Frontal cortex (tissue), 4 donors: ENCODE data around the gene CUTA. TPM values are rescaled to one million over a fixed set of nuclear protein-coding genes. Genes with fewer than 3 reads are reported as not detected.

Experiments
- DNase-seq, 2 donors: peaks; one replicate each; pipeline ENCODE4 v3.0.0; 2012; ENCODE audit warnings: low spot score in 2 of 2
- FAIRE-seq: peaks from 2 replicates; lab custom pipeline; 2012; peaks lifted over from hg19 to GRCh38; lab: Jason Lieb, UNC
- total RNA-seq: library from RNA; depleted of rRNA; stranded (reverse); fragments of >200 nt; gene quantifications from one replicate; pipeline ENCODE4 v1.2.3, GENCODE V29; 2014
- donor health status: control.
- donor health status: control.
- donor health status: control.

Gene CUTA
- total RNA-seq, 1 donor from 2014 or later = 84.8 TPM

GRCh38 chr6:33440649-33441309, 22.9 kb upstream of the CUTA start:
- FAIRE-seq (no peak), DNase-seq (no peak)

DNA sequence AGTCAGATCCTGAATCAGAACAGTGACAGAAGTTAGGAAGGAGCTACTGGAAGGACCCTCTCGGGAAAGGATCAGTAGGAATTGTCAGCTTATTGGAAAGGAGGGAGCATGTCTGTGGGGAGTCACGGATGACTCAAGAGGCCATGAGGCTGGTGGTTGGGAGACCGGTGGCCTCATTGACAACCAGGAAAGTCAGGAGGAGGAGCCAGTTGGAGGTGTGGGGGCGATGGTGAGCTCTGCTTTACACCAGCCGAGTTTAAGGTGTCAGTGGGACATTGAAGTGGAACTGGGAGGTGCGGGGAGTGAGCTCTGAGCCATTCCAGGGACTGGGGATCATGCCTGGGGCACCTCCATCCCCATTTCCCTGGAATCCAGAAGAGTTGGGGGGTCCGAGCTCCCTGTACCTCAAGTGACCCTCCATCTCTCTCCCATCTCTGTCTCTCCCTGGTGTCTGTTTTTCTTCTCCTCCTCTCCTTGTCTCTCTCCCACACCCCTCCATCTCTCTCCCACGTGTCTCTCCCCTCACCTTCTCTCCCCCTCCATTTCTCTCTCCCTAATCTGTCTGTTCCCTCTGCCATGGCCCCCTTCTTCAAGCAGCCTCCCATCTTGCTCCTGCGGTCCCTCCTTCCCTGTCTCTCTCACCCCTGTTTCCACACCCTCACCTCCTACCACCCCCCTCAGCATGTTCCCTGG, 22.2 kb upstream of the CUTA start:
- DNase-seq = peak in 1 of 2 donors; percentile 41
- no peak for FAIRE-seq

GRCh38 chr6:33438978-33439594, 21.2 kb upstream of the CUTA start:
- DNase-seq = peak in 1 of 2 donors; percentile 8

DNA sequence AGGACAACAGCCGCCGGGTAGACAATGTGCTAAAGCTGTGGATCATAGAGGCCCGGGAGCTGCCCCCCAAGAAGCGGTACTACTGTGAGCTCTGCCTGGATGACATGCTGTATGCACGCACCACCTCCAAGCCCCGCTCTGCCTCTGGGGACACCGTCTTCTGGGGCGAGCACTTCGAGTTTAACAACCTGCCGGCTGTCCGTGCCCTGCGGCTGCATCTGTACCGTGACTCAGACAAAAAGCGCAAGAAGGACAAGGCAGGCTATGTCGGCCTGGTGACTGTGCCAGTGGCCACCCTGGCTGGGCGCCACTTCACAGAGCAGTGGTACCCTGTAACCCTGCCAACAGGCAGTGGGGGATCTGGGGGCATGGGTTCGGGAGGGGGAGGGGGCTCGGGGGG, 19.8 kb upstream of the CUTA start:
- FAIRE-seq (no peak), DNase-seq (peak in 1 of 2 donors; percentile 22)

More at GRCh38 chr6:33438978-33439594, 21.2 kb upstream of the CUTA start:
- FAIRE-seq = no peak

GRCh38 chr6:33434961-33435360, 17.1 kb upstream of the CUTA start:
- FAIRE-seq = no peak
- DNase-seq = no peak

DNA sequence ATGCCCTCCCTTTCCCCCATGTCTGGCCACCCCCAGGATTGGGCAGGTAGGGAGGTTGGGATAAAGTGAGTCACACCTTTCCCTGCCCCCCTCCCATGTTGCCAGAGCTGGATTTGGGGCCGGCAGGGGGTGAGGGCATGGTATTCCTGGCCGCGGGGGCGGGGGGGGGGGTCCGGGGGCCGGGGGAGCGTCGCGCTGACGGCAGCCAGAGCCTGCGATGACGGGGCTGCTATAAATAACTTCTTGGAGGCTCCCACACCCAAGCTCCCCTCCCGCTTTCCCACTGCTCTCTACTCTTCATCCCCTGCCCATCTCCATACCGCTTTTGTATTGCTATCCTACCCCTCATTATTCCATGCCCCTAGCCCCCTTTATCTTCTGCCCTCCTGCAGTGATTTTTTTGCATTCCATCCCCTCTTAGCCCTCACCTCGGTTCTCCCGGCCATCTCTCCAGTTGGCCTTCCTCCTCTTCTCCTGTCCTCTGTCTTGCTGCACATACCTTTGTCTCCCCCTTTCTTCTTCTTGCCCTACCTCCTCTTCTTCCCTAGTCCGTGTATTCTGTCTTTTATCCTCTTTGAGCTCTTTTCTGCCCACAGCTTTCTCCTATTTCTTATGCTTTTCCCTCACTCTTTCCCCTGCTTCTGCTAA, 15.8 kb upstream of the CUTA start:
- DNase-seq (peak in 1 of 2 donors; percentile 66), FAIRE-seq (no peak)

GRCh38 chr6:33433001-33433543, 15.2 kb upstream of the CUTA start:
- FAIRE-seq = no peak
- no peak for DNase-seq

GRCh38 chr6:33432546-33432945, 14.6 kb upstream of the CUTA start:
- DNase-seq (no peak), FAIRE-seq (no peak)

- FAIRE-seq = no peak
Measured at GRCh38 chr6:33431880-33432541, 14.1 kb upstream of the CUTA start.

DNA sequence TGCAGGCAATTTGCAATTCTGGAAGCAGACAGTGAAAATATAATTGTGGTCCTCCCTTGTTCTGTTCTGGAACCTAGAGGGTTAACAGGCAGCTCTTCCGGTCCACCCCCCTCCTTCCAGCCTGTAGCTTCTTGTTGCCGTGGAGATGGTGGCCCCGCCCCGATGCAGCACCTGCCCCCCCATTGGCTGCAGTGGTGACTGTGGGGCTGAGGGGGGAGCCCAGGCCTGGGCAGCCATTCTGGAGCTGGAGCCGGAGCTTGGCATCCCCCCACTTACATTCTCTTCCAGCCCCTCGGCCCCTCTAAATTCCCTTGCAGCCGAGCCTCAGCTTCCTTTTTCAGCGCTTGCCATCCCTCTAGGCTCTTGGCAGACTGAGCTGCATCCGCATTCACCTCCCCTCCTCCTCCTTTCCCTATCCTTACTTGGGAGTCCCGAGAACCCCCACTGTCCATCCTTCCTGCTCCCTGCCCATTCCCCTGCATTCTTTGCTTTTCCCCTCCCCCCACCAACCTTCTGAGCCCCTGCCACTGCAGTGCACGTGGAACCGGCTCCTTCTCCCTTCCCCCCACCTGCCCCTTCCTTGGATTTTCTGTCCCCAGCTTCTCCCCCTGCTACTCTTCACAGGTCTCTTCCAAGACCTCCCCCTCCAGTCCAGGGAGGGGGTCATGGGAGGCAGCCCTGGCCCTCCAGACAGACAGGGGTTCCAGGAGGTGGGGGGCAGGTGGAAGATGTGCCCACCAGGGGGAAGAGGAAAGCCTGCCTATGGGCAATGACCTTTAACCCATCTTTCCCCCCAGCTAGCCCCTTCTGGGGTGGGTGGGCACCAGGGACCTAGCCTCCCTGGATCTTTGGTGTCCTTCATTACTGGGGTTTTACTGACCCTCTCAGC, 13.3 kb upstream of the CUTA start:
- FAIRE-seq (no peak), DNase-seq (peak; percentile 91 to 92)

More at GRCh38 chr6:33431880-33432541, 14.1 kb upstream of the CUTA start:
- no peak for DNase-seq

DNA sequence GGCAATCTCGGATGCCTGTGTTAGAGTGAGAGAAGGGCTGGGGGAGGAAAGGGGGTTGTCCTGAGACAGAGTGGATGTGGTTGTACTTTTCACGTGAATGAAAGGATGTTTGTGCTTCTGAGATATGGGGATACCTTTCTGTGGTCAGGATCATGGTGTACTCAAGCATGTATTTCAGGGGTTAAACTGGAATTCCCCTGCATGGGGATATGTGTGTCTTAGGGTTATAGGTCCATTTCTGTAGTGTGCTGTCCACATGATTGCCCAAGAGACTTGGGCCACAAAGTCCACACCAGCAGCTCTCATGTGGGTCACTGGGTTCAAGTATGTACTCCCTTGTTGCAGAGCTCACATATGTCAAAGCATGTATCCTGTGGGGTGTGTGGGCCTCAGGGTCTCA, 12.4 kb upstream of the CUTA start:
- FAIRE-seq (no peak), DNase-seq (no peak)

DNA sequence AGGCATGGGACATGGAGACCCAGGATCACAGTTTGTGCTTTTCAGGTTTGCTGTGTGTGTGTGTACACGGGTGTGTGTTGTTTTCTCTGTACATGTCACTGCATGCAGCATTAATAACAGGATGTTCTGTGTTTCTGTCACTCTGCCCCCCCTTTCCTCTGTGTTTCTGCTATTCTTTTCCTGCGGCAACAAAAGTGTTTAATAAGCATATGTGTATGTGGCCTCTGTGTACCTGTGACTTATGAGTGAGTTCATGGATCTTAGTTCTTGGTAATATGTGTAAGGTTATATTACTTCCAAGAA, 11.8 kb upstream of the CUTA start:
- DNase-seq = no peak
- no peak for FAIRE-seq

- DNase-seq (no peak), FAIRE-seq (no peak)
Measured at GRCh38 chr6:33428966-33429749, 11.3 kb upstream of the CUTA start.

- no peak for FAIRE-seq
- no peak for DNase-seq
Measured at GRCh38 chr6:33428224-33428965, 10.5 kb upstream of the CUTA start.

- DNase-seq = peak; percentile 79 to 90
- no peak for FAIRE-seq
Measured at GRCh38 chr6:33427585-33428223, 9.8 kb upstream of the CUTA start.

DNA sequence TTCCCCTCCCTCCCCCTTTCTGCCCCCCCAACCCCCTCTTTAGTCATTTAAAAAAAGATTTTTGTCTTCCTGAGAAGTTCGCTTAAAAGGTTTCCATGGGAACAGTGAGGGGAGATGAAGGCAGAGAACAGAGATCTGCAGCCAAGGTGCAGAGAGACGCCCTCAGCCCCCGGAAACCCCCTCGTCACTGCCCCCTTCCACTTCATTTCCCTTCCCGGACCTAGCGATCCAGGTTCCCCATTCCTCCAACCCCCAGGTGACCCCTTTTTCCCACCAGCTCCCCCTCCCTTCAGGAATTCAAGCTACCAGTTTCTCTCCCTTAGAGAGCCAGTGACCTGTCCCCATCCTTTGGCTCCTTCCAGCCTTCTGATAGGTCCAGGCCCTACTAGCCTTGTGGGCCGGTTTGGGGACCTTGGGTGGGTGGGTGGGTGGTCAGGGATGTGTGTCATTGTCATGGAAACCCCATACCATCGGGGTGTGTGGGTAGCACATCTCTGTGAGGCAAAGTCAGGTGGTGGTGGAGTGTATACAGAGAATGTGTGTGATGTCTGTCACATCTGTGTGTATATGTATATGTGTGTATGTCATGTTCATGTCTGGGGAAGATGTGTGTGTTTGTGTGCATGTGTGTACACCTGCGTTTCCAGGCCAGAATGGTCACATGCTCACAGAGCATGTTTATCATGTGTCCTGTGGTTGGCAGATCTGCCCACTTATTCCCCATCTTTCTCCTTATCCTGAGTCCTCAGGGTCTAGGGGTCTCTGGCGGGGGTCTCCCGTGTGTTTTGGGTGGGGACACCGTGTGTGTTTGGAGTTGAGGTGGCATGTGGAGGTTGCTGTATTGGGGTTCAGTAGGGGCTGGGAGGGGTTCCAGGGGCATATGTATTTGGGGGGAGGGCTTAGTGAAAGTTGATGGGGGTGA, 8.9 kb upstream of the CUTA start:
- no peak for DNase-seq
- no peak for FAIRE-seq
